HEK293 (cell line): ENCODE results near the gene OTUD6A.
A peak's percentile ranks its signal among the peaks of the same experiment; 100 is the strongest.

Experiments
- CTCF ChIA-PET: fragments of 350-600 bp; formaldehyde crosslinking; extraction: SDS; loops from one replicate; lab custom pipeline; 2021; ENCODE audit warnings: antibody characterized with exemption; lab: Yijun Ruan, JAX
- POLR2A ChIA-PET: fragments of 300-600 bp; formaldehyde crosslinking; extraction: SDS; loops from one replicate; lab custom pipeline; 2020; ENCODE audit warnings: antibody characterized with exemption, inconsistent platforms; lab: Yijun Ruan, JAX
- H3K27ac ChIP-seq: fragments of 200-500 bp; sonication (Bioruptor generic); 2 replicates; pipeline ENCODE4 v1.5.1; 2014; ENCODE audit warnings: low read depth, low read length, control low read depth, inconsistent platforms; ENCODE audit errors: extremely low read depth
- H3K36me3 ChIP-seq, 2 experiments: fragments of 200-500 bp in 1 of 2; sonication (Bioruptor generic) in 1 of 2; 1 replicate in 1 of 2; 2 replicates in 1 of 2; pipeline ENCODE4 v1.5.1; 2014 to 2017; ENCODE audit warnings: inconsistent platforms in 2 of 2, low read length in 2 of 2; ENCODE audit not compliant: control insufficient read depth in 2 of 2, insufficient read depth in 1 of 2
- H3K4me1 ChIP-seq: fragments of 200-500 bp; sonication (Bioruptor generic); 2 replicates; pipeline ENCODE4 v1.5.1; 2014; ENCODE audit warnings: mild to moderate bottlenecking, low read length, inconsistent platforms; ENCODE audit not compliant: control insufficient read depth, insufficient read depth
- H3K4me3 ChIP-seq: 2 replicates; pipeline ENCODE4 v1.5.1; 2011; ENCODE audit warnings: low read depth, mild to moderate bottlenecking, control low read depth, low read length, moderate library complexity
- H3K9me3 ChIP-seq: fragments of 200-500 bp; sonication (Bioruptor generic); 2 replicates; pipeline ENCODE4 v1.5.1; 2014; ENCODE audit warnings: low read depth, low read length, inconsistent platforms; ENCODE audit not compliant: control insufficient read depth, insufficient read depth
- EGR2 ChIP-seq: fragments of 450-650 bp; formaldehyde crosslinking; IDR thresholded peaks from 2 replicates; pipeline ENCODE4 v1.5.1; 2016; ENCODE audit warnings: low read depth, missing biosample characterization, missing genetic modification characterization
- GLI2 ChIP-seq: fragments of 450-650 bp; formaldehyde crosslinking; IDR thresholded peaks from 2 replicates; pipeline ENCODE4; 2017; ENCODE audit warnings: missing biosample characterization, missing genetic modification characterization, low read depth, borderline replicate concordance
- HOXC10 ChIP-seq: sonication (generic); formaldehyde crosslinking; IDR thresholded peaks from 2 replicates; pipeline ENCODE4 v1.8.1; 2023; ENCODE audit warnings: mild to moderate bottlenecking, missing genetic modification reagents
- SCRT1 ChIP-seq: fragments of 450-650 bp; formaldehyde crosslinking; IDR thresholded peaks from 2 replicates; pipeline ENCODE4 v1.5.1; 2016; ENCODE audit warnings: missing biosample characterization, missing genetic modification characterization, borderline replicate concordance
- ZBTB7A ChIP-seq: fragments of 450-650 bp; formaldehyde crosslinking; IDR thresholded peaks from 2 replicates; pipeline ENCODE4 v1.5.1; 2016; ENCODE audit warnings: low read depth, missing biosample characterization, missing genetic modification characterization
- ZFHX2 ChIP-seq: fragments of 450-650 bp; formaldehyde crosslinking; conservative IDR thresholded peaks from 2 replicates; pipeline ENCODE4 v1.5.1; 2016; ENCODE audit warnings: missing biosample characterization, missing genetic modification characterization
- ZFP37 ChIP-seq: fragments of 450-650 bp; formaldehyde crosslinking; IDR thresholded peaks from 2 replicates; pipeline ENCODE4 v1.5.1; 2016; ENCODE audit warnings: missing biosample characterization, missing genetic modification characterization
- ZNF18 ChIP-seq: fragments of 450-650 bp; formaldehyde crosslinking; IDR thresholded peaks from 2 replicates; pipeline ENCODE4 v1.5.1; 2016; ENCODE audit warnings: missing biosample characterization, missing genetic modification characterization
- ZNF302 ChIP-seq: fragments of 450-650 bp; formaldehyde crosslinking; IDR thresholded peaks from 2 replicates; pipeline ENCODE4 v1.5.1; 2016; ENCODE audit warnings: missing biosample characterization, missing genetic modification characterization, low read depth
- ZNF37A ChIP-seq: fragments of 450-650 bp; IDR thresholded peaks from 2 replicates; pipeline ENCODE4 v1.5.1; 2018; ENCODE audit warnings: missing biosample characterization, missing genetic modification characterization
- ZNF404 ChIP-seq: fragments of 450-650 bp; formaldehyde crosslinking; IDR thresholded peaks from 2 replicates; pipeline ENCODE4 v1.5.1; 2017; ENCODE audit warnings: missing biosample characterization, missing genetic modification characterization
- ZNF530 ChIP-seq: fragments of 450-650 bp; formaldehyde crosslinking; IDR thresholded peaks from 2 replicates; pipeline ENCODE4 v1.5.1; 2016; ENCODE audit warnings: low read depth, missing biosample characterization, missing genetic modification characterization
- ZNF624 ChIP-seq: fragments of 450-650 bp; formaldehyde crosslinking; IDR thresholded peaks from 2 replicates; pipeline ENCODE4 v1.5.1; 2017; ENCODE audit warnings: missing biosample characterization, missing genetic modification characterization
- ZNF791 ChIP-seq: fragments of 450-650 bp; formaldehyde crosslinking; IDR thresholded peaks from 2 replicates; pipeline ENCODE4 v1.5.1; 2016; ENCODE audit warnings: missing biosample characterization, missing genetic modification characterization
- ZSCAN30 ChIP-seq: fragments of 450-650 bp; IDR thresholded peaks from 2 replicates; pipeline ENCODE4 v1.5.1; 2018; ENCODE audit warnings: missing biosample characterization, mild to moderate bottlenecking, missing genetic modification characterization, moderate library complexity

The OTUD6A gene

GRCh38 chrX:70044541-70045245 lies 17.6 kb upstream of the OTUD6A start (continued):
- TF ChIP-seq ZNF18 (tag by site-specific recombination) = no peak
- no peak for TF ChIP-seq GLI2 (tag by site-specific recombination)
- no peak for TF ChIP-seq ZNF37A (tag by site-specific recombination)
- TF ChIP-seq ZNF404 = no peak
- TF ChIP-seq, all 188 proteins: peak for 0

DNA sequence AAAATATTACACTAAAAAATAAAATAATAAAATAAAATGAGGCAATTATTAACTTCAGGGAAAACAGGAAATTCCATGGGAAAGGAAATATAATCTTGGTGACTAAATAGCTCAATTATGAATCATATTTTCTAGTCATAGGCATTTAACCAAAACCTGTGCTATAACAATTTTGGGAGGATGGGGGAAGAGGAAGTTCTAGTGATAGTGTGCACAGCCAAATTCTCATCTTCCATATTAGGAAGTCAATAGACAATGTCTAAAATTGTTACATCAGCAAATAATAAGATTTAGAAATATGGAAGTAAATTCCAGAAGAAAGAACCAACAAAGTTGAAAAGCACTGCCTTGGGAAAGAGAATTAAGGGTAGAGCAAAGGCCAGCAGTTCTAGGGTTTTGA lies 15.3 kb upstream of the OTUD6A start:
- no peaks in the 10 kb centered on the region for H3K9me3 ChIP-seq
- H3K4me1 ChIP-seq = no peaks in the 10 kb centered on the region
- H3K27ac ChIP-seq = no peak overlapping the region
- TF ChIP-seq ZNF530 (tag by site-specific recombination) = no peak
- TF ChIP-seq ZBTB7A (tag by site-specific recombination) = no peak
- no peak for TF ChIP-seq ZSCAN30 (tag by site-specific recombination)
- ChIA-PET POLR2A (no interaction called here), CTCF (interaction anchor here (0.7 kb wide), 1 partner anchor 22 kb away, joined by 3 read pairs; no protein-coding TSS in a partner anchor)
- no peak overlapping the region for H3K4me3 ChIP-seq
- H3K36me3 ChIP-seq = no peaks in the 10 kb centered on the region

DNA sequence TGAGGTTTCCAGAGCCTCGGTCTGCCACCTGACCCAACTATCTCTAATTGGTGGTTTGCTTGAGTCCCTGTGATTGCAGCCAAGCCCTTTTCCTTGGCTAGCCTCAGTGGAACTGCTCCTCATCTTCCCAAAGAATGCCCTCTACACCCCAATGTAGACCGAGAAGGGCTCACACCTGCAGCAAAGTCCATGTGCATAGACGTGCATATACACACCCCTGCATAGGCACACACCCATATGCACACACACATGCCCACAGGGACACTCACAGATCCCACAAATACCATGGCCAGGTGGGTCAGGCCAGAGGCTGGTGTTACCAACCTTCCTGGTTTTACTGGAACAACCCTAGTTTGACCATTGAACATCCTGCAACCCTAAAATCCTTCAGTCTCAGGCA lies 12.9 kb upstream of the OTUD6A start:
- Histone ChIP-seq H3K36me3 (no peaks in the 10 kb centered on the region), H3K9me3 (no peaks in the 10 kb centered on the region), H3K27ac (no peak overlapping the region), H3K4me1 (no peaks in the 10 kb centered on the region), H3K4me3 (no peak overlapping the region)
- POLR2A ChIA-PET = no interaction called here
- no peak for TF ChIP-seq ZNF302
- TF ChIP-seq ZFP37 (tag by site-specific recombination) = no peak
- no peak for TF ChIP-seq ZNF624 (tag by site-specific recombination)
- no peak for TF ChIP-seq SCRT1 (tag by site-specific recombination)
- CTCF ChIA-PET = interaction anchor here (0.6 to 1.2 kb wide), 2 partner anchors 8 to 250 kb away, joined by 3 read pairs; no protein-coding TSS in a partner anchor

DNA sequence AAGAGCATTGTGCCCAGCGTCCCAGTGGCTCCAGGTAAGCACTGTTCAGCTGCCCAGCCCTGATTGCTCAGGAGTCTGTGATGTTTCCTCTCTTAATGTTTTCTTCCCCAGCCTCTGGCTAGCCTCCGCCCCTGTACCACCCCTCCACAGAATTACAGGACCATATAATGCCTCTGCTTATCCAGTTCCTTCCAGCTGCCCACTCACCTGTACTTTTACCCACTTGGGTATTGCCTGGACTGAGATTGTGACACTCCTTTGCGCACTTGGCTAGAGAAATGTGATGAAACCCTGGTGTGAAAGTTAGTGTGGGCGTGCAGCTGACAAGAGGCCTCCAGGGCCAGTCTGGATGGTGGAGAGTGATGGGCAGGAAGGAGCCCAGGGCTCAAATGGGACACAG lies 12.3 kb upstream of the OTUD6A start, which contains the start of gene AWAT2:
TSS of gene AWAT2 (minus strand) at position 14 of the 400 bp plus-strand sequence. CDS start at position 8, 6 bp downstream.
- H3K36me3 ChIP-seq = no peaks in the 10 kb centered on the region
- H3K4me3 ChIP-seq = no peak within 1 kb of the TSS
- no peak within 1 kb of the TSS for H3K27ac ChIP-seq
- POLR2A ChIA-PET = no interaction called here
- TF ChIP-seq ZFHX2 (tag by site-specific recombination) (0 out of 2 replicates have a peak, but pooled peaks have one; percentile 15), EGR2 (tag by site-specific recombination) (peak; percentile 37; the same call in 1 of the 2 replicates), ZNF791 (no peak), HOXC10 (CRISPR knock-in tag) (no peak)
- TF ChIP-seq, all 188 proteins: peak for 2
- H3K4me1 ChIP-seq = no peaks in the 10 kb centered on the region
- no peaks in the 10 kb centered on the region for H3K9me3 ChIP-seq
- CTCF ChIA-PET = interaction anchor here (1.2 to 1.4 kb wide), 2 partner anchors 9 to 20 kb away, joined by 3 to 6 read pairs; no protein-coding TSS in a partner anchor
